Smooth muscle cell (in vitro differentiated cells): ENCODE measurements around the gene AXIN1. TPM values are rescaled to one million over a fixed set of nuclear protein-coding genes. Genes with fewer than 3 reads are reported as not detected.
A peak's percentile ranks its signal among the peaks of the same experiment; 100 is the strongest.

ENCODE experiments used
- DNase-seq: peaks from one replicate; lab custom pipeline; 2025; ENCODE audit not compliant: unreplicated experiment; lab: John Stamatoyannopoulos, UW
- H2AFZ ChIP-seq: fragments of 200-600 bp; sonication (generic); 2 replicates; pipeline ENCODE4 v1.6.0; 2016; ENCODE audit warnings: antibody characterized with exemption, low read depth, mild to moderate bottlenecking
- H3F3A ChIP-seq: fragments of 200-600 bp; sonication (generic); 2 replicates; pipeline ENCODE4 v1.6.0; 2017; ENCODE audit warnings: antibody characterized with exemption, low read depth
- H3K27ac ChIP-seq: fragments of 200-600 bp; sonication (generic); 2 replicates; pipeline ENCODE4 v1.5.1; 2016; ENCODE audit warnings: low read depth, mild to moderate bottlenecking
- H3K27me3 ChIP-seq: fragments of 200-600 bp; sonication (generic); 2 replicates; pipeline ENCODE4 v1.6.1; 2016; ENCODE audit warnings: low read depth, mild to moderate bottlenecking
- H3K36me3 ChIP-seq: fragments of 200-600 bp; sonication (generic); 2 replicates; pipeline ENCODE4 v1.5.1; 2016; ENCODE audit warnings: low read depth
- H3K4me1 ChIP-seq: fragments of 200-600 bp; sonication (generic); 2 replicates; pipeline ENCODE4 v1.5.1; 2016; ENCODE audit warnings: low read depth
- H3K4me2 ChIP-seq: fragments of 200-600 bp; sonication (generic); 2 replicates; pipeline ENCODE4 v1.6.0; 2016; ENCODE audit warnings: mild to moderate bottlenecking
- H3K4me3 ChIP-seq: fragments of 200-600 bp; sonication (generic); 2 replicates; pipeline ENCODE4 v1.5.1; 2016; ENCODE audit warnings: mild to moderate bottlenecking
- H3K79me2 ChIP-seq: fragments of 200-600 bp; sonication (generic); 2 replicates; pipeline ENCODE4 v1.6.0; 2016; ENCODE audit warnings: low read depth, mild to moderate bottlenecking
- H3K9ac ChIP-seq: fragments of 200-600 bp; sonication (generic); 2 replicates; pipeline ENCODE4 v1.6.0; 2016; ENCODE audit warnings: low read depth
- H3K9me3 ChIP-seq: fragments of 200-600 bp; sonication (generic); replicated peaks from 2 replicates; pipeline ENCODE4 v1.5.1; 2016; ENCODE audit warnings: low read depth
- H4K20me1 ChIP-seq: fragments of 200-600 bp; sonication (generic); 2 replicates; pipeline ENCODE4 v1.6.0; 2016; ENCODE audit warnings: low read depth
- WGBS: methylation state at CpG from one replicate; pipeline ENCODE4 v1.1.7; 2016; ENCODE audit warnings: low lambda C conversion rate; 5-methylcytosine and 5-hydroxymethylcytosine counted together
- polyA plus RNA-seq: library from polyadenylated mRNA; unstranded; fragments of >200 nt; fragmentation: Nextera tagmentation; extraction: Ambion mirVana; gene quantifications from 2 replicates; pipeline ENCODE4 v1.2.1, GENCODE V29; 2016
- total RNA-seq: library from RNA; depleted of rRNA; stranded (reverse); fragments of >200 nt; gene quantifications from 2 replicates; pipeline ENCODE4 v1.2.3, GENCODE V29; 2014
- TF ChIP-seq, protein P1 (sequence below): fragments of 200-600 bp; sonication (generic); IDR thresholded peaks from 2 replicates; pipeline ENCODE4 v1.5.1; 2017; ENCODE audit warnings: borderline replicate concordance, mild to moderate bottlenecking, antibody characterized with exemption; ENCODE audit not compliant: insufficient read depth, poor library complexity, severe bottlenecking

AXIN1 gene
- total and polyA plus RNA-seq, 2 experiments from 2014 or later: 13.0 to 15.0 TPM

DNA sequence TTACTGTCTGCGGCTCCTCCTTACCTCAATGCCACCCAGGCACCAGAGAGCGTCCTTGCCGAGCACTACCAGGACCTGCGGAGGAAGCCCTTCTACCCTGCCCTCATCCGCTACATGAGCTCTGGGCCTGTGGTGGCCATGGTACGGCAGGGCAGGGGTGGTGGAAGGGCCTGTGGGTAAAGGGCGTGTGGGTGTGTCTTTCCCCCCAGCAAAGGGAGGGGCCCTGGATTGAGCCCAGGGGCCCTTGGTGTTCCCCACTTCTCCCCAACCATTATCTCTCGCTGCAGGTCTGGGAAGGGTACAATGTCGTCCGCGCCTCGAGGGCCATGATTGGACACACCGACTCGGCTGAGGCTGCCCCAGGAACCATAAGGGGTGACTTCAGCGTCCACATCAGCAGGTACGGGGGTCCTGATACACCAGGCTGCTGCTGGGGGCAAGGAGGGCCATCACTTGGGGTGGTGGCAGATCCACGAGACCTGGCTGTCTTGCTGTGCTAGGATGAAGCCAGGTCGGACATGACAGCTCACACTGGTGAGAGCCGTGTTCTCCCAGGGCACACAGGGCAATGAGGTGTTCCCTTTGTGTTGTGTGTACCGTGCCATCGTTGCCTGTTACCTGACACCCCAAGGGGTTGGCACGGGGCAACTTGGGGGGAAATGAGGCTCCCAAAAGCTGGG is 47.0 kb upstream of the AXIN1 start:
- no peak overlapping the region for H3K9ac ChIP-seq
- no peak overlapping the region for H3K4me3 ChIP-seq
- no peak overlapping the region for H3K4me2 ChIP-seq
- no peaks in the 10 kb centered on the region for H3K36me3 ChIP-seq
- TF ChIP-seq, protein P1, sequence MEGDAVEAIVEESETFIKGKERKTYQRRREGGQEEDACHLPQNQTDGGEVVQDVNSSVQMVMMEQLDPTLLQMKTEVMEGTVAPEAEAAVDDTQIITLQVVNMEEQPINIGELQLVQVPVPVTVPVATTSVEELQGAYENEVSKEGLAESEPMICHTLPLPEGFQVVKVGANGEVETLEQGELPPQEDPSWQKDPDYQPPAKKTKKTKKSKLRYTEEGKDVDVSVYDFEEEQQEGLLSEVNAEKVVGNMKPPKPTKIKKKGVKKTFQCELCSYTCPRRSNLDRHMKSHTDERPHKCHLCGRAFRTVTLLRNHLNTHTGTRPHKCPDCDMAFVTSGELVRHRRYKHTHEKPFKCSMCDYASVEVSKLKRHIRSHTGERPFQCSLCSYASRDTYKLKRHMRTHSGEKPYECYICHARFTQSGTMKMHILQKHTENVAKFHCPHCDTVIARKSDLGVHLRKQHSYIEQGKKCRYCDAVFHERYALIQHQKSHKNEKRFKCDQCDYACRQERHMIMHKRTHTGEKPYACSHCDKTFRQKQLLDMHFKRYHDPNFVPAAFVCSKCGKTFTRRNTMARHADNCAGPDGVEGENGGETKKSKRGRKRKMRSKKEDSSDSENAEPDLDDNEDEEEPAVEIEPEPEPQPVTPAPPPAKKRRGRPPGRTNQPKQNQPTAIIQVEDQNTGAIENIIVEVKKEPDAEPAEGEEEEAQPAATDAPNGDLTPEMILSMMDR: no peak
- H3F3A ChIP-seq: peaks cover 35% of the 10 kb centered on the region
- peaks cover 4% of the 10 kb centered on the region for H3K4me1 ChIP-seq
- H3K79me2 ChIP-seq: peaks cover 3% of the 10 kb centered on the region
- no peak for DNase-seq
- no peak overlapping the region for H2AFZ ChIP-seq
- H3K27me3 ChIP-seq: no peaks in the 10 kb centered on the region
- no peak overlapping the region for H3K27ac ChIP-seq
- no peaks in the 10 kb centered on the region for H3K9me3 ChIP-seq
- 96% methylated on average over 21 of the region's 22 CpGs for WGBS
- H4K20me1 ChIP-seq: no peaks in the 10 kb centered on the region

GRCh38 chr16:398561-399339 is 46.2 kb upstream of the AXIN1 start:
- Histone ChIP-seq H3K27me3 (no peaks in the 10 kb centered on the region), H3K9me3 (no peaks in the 10 kb centered on the region), H3F3A (peaks cover 35% of the 10 kb centered on the region), H3K4me1 (peaks cover 4% of the 10 kb centered on the region), H3K9ac (no peak overlapping the region), H3K79me2 (peaks cover 6% of the 10 kb centered on the region), H3K4me3 (peak overlapping the region; percentile 80), H3K36me3 (no peaks in the 10 kb centered on the region), H2AFZ (no peak overlapping the region), H3K27ac (peak overlapping the region; percentile 20), H3K4me2 (peak overlapping the region; percentile 84), H4K20me1 (no peaks in the 10 kb centered on the region)
- TF ChIP-seq, protein P1: no peak
- 86% methylated on average over 24 of the region's 24 CpGs for WGBS
- no peak for DNase-seq

DNA sequence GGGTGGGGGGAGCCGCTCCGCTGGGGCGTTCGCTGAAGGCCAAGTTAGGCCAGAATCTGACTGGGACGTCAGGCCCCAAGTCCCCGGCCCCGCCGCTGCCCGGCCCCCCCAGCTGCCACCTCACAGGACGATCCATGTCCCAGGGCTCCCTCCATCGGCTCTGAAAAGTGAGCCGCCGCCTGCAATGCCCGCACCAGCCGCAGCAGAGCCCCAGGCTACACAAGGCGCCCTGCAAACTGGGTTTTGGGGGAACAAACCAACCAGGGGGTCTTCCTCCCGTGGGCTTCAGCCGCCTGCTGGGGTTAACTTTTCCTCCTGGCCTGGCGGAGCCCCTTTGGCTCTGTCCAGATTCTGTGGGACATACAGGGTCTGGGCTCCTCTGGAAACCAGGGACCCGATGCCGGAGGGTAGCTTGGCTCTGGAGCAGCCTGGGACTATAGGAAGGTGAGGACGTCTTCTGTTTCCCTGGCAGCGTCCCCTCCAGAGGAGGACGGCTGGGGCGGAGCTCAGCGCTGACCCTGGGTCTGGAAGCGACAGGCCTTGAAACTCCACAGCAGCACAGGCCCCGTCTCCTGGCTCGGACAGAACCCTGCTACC is 45.3 kb upstream of the AXIN1 start:
- H3F3A ChIP-seq: peaks cover 35% of the 10 kb centered on the region
- DNase-seq: peak; percentile 65
- peaks cover 4% of the 10 kb centered on the region for H3K4me1 ChIP-seq
- no peaks in the 10 kb centered on the region for H4K20me1 ChIP-seq
- peaks cover 6% of the 10 kb centered on the region for H3K79me2 ChIP-seq
- 18% methylated on average over 19 of the region's 29 CpGs for WGBS
- peak overlapping the region; percentile 20 for H3K27ac ChIP-seq
- H3K9me3 ChIP-seq: no peaks in the 10 kb centered on the region
- peak overlapping the region; percentile 84 for H3K4me2 ChIP-seq
- no peak overlapping the region for H3K9ac ChIP-seq
- peak overlapping the region; percentile 80 for H3K4me3 ChIP-seq
- H3K36me3 ChIP-seq: no peaks in the 10 kb centered on the region
- TF ChIP-seq, protein P1: peak; percentile 4
- H2AFZ ChIP-seq: no peak overlapping the region
- no peaks in the 10 kb centered on the region for H3K27me3 ChIP-seq
